ENCODE data around the gene MUC21. TPM values are rescaled to one million over a fixed set of nuclear protein-coding genes. Genes with fewer than 3 reads are reported as not detected.

The MUC21 gene
- total and polyA plus RNA-seq, 2 donors (not counting 3 experiments of a cell fraction or from before 2014, with no cell fraction given) = not detected

DNA sequence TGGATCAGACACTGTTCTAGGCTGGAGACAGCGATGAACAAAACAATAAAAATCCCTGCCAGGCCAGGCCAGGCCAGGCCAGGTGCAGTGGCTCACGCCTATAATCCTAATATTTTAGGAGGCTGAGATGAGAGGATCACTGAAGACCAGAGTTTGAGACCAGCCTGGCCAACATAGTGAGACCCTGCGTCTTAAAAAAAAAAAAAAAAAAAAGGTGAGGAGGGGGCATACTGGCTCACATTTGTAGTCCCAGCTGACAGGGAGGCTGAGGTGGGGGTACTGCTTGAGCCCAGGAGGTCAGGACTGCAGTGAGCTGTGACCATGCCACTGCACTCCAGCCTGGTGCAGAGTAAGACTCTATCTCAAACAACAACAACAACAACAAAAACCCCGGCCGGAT lies 38.2 kb upstream of the MUC21 start:
- Histone ChIP-seq H3K9ac (replicated peaks; ENCODE audit: extremely low read depth, insufficient read depth, low read length) (no peak overlapping the region), H3K9me3 (replicated peaks; ENCODE audit: control insufficient read depth, insufficient read depth, low read length) (no peaks in the 10 kb centered on the region), H3K9me1 (replicated peaks; ENCODE audit: control insufficient read depth, extremely low read depth, insufficient read depth, low read length) (no peaks in the 10 kb centered on the region), H2AFZ (ENCODE audit: low read depth, low read length) (no peak overlapping the region), H3K4me3 (replicated peaks in 1 of 3; ENCODE audit: insufficient read depth in 1 of 3, low read depth in 1 of 3, low read length in 3 of 3) (no peak overlapping the region), H3K4me2 (ENCODE audit: insufficient read depth, low read length) (no peak overlapping the region), H3K4me1 (ENCODE audit: control insufficient read depth, extremely low read depth, insufficient read depth, low read length) (no peaks in the 10 kb centered on the region), H4K20me1 (replicated peaks; ENCODE audit: control insufficient read depth, extremely low read depth, insufficient read depth, low read length) (no peaks in the 10 kb centered on the region), H3K27ac (ENCODE audit: insufficient read depth, low read depth, low read length) (no peak overlapping the region), H3K79me2 (ENCODE audit: control insufficient read depth, insufficient read depth, low read length) (no peaks in the 10 kb centered on the region), H3K36me3 (ENCODE audit: control insufficient read depth in 2 of 2, extremely low read depth in 1 of 2, insufficient read depth in 2 of 2, low read length in 2 of 2) (no peaks in the 10 kb centered on the region), H3K27me3 (ENCODE audit: control insufficient read depth in 2 of 2, insufficient read depth in 2 of 2, low read length in 2 of 2) (peaks cover 8 to 18% of the 10 kb centered on the region in 2 experiments)
- TF ChIP-seq JUN (IDR thresholded peaks at IDR 0.05; ENCODE audit: borderline replicate concordance, insufficient read depth, insufficient read length, low read depth) (no peak), GATA2 (IDR thresholded peaks at IDR 0.05; ENCODE audit: insufficient read depth, insufficient read length, low read depth, low read length) (no peak), CTCF (IDR thresholded peaks at IDR 0.05; ENCODE audit: extremely low read depth in 1 of 2, insufficient read depth in 1 of 2, low read depth in 1 of 2, low read length in 2 of 2) (no peak), EZH2 (IDR thresholded peaks at IDR 0.05; ENCODE audit: borderline replicate concordance, low read depth, low read length, severe bottlenecking) (no peak), FOS (IDR thresholded peaks at IDR 0.05; ENCODE audit: borderline replicate concordance, insufficient read depth, low read length) (no peak), POLR2A (IDR thresholded peaks at IDR 0.05; ENCODE audit: low read depth, low read length) (no peak)
- FAIRE-seq (no peak), DNase-seq (ENCODE audit: low read depth, low spot score) (no peak)
- ChIA-PET POLR2A (no interaction called here), CTCF (interaction anchor here (0.9 to 1.3 kb wide), 2 partner anchors 123 to 142 kb away, joined by 3 read pairs; no protein-coding TSS in a partner anchor)
- no TSS peak for BruUV-seq (replicated peaks)
- dilution Hi-C loops (cut with MboI; ENCODE audit: extremely low pct_ligation_motif_present, low sequenced_read_pairs) (no loop called here), intact Hi-C loops (cut with micrococcal nuclease) (no loop called here)

- H4K20me1 ChIP-seq (replicated peaks; ENCODE audit: control insufficient read depth, extremely low read depth, insufficient read depth, low read length) = no peaks in the 10 kb centered on the region
- no peaks in the 10 kb centered on the region for H3K79me2 ChIP-seq (ENCODE audit: control insufficient read depth, insufficient read depth, low read length)
- H3K4me2 ChIP-seq (ENCODE audit: insufficient read depth, low read length) = no peak overlapping the region
- H3K27ac ChIP-seq (ENCODE audit: insufficient read depth, low read depth, low read length) = no peak overlapping the region
- dilution Hi-C loops (cut with MboI; ENCODE audit: extremely low pct_ligation_motif_present, low sequenced_read_pairs) = no loop called here
- H3K9ac ChIP-seq (replicated peaks; ENCODE audit: extremely low read depth, insufficient read depth, low read length) = no peak overlapping the region
- no peaks in the 10 kb centered on the region for H3K9me1 ChIP-seq (replicated peaks; ENCODE audit: control insufficient read depth, extremely low read depth, insufficient read depth, low read length)
- no peaks in the 10 kb centered on the region for H3K9me3 ChIP-seq (replicated peaks; ENCODE audit: control insufficient read depth, insufficient read depth, low read length)
- H3K36me3 ChIP-seq (ENCODE audit: control insufficient read depth in 2 of 2, extremely low read depth in 1 of 2, insufficient read depth in 2 of 2, low read length in 2 of 2) = no peaks in the 10 kb centered on the region
- no peak for TF ChIP-seq POLR2A (IDR thresholded peaks at IDR 0.05; ENCODE audit: low read depth, low read length)
- no peak for TF ChIP-seq CTCF (IDR thresholded peaks at IDR 0.05; ENCODE audit: extremely low read depth in 1 of 2, insufficient read depth in 1 of 2, low read depth in 1 of 2, low read length in 2 of 2)
- TF ChIP-seq GATA2 (IDR thresholded peaks at IDR 0.05; ENCODE audit: insufficient read depth, insufficient read length, low read depth, low read length) = no peak
- TF ChIP-seq MYC (IDR thresholded peaks at IDR 0.05; ENCODE audit: low read depth, low read length) = no peak
- TF ChIP-seq FOS (IDR thresholded peaks at IDR 0.05; ENCODE audit: borderline replicate concordance, insufficient read depth, low read length) = no peak
- TF ChIP-seq EZH2 (IDR thresholded peaks at IDR 0.05; ENCODE audit: borderline replicate concordance, low read depth, low read length, severe bottlenecking) = no peak
- no peak for TF ChIP-seq POLR2AphosphoS5 (IDR thresholded peaks at IDR 0.05; ENCODE audit: insufficient read depth, low read depth, low read length)
- no TSS peak for BruUV-seq (replicated peaks)
- no peak overlapping the region for H2AFZ ChIP-seq (ENCODE audit: low read depth, low read length)
- no peak for DNase-seq (ENCODE audit: low read depth, low spot score)
- intact Hi-C loops (cut with micrococcal nuclease) = no loop called here
- no peaks in the 10 kb centered on the region for H3K4me1 ChIP-seq (ENCODE audit: control insufficient read depth, extremely low read depth, insufficient read depth, low read length)
- FAIRE-seq = no peak
- ChIA-PET CTCF (interaction anchor here (1.9 kb wide), 1 partner anchor 140 kb away, joined by 5 read pairs; no protein-coding TSS in a partner anchor), POLR2A (no interaction called here)
- peaks cover 10 to 21% of the 10 kb centered on the region in 2 experiments for H3K27me3 ChIP-seq (ENCODE audit: control insufficient read depth in 2 of 2, insufficient read depth in 2 of 2, low read length in 2 of 2)
- no peak overlapping the region for H3K4me3 ChIP-seq (replicated peaks in 1 of 3; ENCODE audit: insufficient read depth in 1 of 3, low read depth in 1 of 3, low read length in 3 of 3)
Measured at GRCh38 chr6:30947231-30947630, 36.3 kb upstream of the MUC21 start.

Data from endothelial cell of umbilical vein (primary cell).